NCI-H187 (cell line): Measurements from ENCODE around the gene KLK4.
"Not testable (repeated sequence)": the region's sequence is repeated elsewhere in the genome, so short reads cannot be mapped to it uniquely, and the experiment has no call there.

Source experiments
- DNase-seq, 2 experiments: peaks; one replicate each; lab custom pipeline; 2025; lab: John Stamatoyannopoulos, UW

Gene KLK4

DNA sequence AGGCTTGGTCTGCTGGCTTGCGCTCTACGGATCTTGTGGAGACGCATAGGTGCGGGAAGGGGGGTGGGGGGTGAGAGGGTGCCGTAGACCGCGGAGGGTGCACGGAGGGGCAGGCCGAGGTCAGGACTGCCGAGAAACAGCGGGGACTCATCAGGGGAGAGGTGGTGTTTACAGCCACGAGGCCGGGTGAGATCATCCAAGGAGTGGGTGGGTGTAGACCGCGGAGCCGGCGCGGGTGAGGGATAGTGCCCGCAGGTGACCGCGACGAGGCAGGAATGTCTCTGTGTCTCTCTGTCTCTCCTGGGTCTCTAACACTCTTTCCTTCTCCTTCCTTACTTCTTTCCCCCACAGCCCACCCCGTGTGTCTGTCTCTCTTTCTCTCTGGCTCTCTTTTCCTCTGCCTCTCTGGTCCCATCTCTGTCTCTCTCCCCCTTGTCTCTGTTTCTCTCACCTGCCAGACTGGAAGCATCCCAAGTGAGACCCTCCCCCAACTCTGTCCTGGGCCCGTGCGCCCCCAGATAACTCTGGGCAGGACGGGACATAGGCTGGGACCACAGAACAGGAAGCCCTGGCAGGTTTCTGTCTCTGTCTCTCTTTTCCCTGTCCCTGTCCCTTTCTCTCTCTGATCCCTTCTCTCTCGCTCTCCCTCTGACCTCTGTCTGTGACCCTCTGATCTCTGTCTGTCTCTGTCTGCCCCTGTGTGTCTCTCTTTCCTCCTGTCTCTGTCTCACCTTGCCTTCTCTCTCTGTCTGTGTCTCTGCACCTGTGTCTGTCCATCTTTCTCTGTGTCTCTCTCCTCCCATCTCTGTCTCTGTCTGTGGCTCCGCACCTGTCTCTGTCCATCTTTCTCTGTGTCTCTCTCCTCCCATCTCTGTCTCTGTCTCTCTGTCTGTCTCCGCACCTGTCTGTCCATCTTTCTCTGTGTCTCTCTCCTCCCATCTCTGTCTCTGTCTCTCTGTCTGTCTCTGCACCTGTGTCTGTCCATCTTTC lies 1.8 kb upstream of the KLK4 start:
- DNase-seq = no peak

DNA sequence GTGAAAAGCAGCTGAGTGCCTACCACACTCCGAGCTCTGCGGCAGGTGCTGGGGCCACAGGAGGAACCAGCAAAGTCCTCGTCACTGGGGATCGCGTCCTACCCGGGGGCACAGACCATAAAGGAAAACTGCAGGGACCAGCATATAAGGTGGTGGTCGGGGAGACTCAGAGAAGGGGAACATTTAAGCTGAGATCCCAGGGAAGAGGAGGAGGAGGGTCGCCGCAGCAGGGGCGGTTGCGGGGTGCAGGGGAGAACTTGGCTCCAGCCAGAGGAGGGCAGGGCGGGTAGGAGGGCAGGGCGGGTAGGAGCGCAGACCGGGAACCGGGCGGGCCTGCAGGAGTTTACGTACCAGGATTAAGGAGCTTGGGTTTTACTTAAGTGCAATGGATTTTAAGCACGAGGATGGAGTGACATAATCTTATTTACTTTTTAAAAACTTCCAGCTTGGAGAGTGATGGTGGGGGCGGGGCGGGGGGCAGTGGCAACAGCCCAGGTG lies 956 bp upstream of the KLK4 start:
- DNase-seq = no peak

DNA sequence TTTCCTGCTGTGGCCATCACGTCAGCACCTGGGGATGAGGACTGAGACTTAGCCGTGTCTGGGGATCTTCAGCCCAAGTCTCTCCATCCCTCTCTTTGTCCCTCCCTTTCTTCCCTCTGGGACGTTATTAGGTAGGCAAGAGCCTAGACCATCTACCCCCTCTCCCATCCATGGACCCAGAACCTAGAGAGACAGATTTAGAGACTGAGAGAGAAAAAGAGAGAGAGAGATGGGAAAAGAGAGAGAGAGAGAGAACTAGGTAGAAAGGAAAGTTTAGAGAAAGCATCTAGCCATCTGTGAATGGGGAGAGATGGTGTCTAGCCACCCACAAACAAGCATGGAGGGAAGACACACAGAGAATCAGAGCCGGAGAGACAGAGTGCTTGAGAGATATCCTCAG lies 473 bp downstream of the KLK4 start:
- DNase-seq = no peak

DNA sequence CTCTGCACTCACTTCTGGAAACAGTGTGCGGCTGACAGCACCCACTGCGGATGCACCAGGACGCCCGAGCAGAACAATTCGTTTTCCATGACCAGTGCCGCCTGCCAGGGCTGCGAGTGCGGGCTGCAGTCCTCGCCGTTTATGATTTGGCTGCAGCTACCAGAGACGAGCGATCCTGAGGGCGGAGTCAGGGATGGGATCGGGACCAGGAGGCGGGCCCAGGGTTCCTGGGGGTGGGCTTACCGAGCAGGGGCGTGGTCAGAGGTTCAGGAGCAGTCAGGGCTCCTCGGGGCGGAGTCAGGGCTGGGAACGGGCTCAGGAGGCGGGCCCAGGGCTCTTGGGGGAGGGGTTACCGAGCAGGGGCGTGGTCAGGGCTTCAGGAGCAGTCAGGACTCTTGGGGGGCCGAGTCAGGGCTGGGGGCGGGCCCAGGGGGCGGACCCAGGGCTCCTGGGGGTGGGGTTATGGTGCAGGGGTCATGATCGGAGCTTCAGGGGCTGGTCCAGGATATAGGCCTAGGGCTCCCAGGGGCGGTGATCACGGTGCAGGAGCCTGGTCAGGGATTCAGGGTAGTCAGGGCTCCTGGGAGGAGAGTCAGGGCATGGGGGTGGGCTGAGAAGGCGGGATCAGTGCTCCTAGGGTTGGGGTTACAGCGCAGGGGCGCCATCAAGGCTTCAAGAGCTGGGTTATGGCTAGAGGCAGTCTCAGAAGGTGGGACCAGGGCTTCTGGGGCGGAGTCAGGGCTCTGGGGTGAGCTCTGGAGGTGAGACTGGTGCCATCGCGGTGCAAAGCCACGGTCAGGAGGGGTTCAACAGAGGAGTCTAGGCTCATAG lies 1.7 kb downstream of the KLK4 start:
- peak in 1 of 2 experiments; percentile 15 for DNase-seq

DNA sequence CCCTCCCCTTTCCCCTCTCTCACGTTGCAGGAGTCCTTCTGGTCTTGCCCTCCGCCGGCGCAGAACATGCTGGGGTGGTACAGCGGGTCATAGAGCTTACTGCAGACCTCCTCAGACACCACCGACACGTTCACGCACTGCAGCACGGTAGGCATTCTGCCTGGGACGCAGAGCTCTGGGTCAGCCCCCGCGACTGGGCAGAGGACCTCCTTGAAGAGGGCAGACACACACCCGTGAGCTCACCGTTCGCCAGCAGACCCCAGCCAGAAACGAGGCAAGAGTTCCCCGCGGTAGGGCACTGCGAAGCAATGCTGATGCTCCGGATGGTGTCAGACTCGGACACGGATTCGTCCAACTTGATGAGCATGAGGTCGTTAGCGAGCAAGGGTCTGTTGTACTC lies 2.9 kb downstream of the KLK4 start:
- DNase-seq = no peak

DNA sequence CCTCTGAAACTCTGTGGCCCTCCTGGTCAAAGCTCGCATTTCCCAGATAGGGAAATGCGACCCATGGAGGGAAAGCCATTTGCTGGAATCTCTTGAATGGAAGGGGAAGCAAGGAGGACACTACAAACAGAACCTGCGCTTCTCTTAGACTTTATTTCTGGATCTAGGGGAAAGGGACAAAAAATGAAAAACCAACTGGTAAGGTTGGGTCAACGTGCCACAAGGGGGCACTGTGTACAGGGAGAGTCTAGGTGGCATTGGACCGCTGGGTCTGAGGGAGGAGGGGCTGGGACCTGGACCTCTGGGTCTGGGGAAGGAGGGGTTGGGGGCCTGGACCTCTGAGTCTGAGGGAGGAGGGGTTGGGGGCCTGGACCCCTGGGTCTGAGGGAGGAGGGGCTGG lies 5.0 kb downstream of the KLK4 start:
- no peak for DNase-seq

DNA sequence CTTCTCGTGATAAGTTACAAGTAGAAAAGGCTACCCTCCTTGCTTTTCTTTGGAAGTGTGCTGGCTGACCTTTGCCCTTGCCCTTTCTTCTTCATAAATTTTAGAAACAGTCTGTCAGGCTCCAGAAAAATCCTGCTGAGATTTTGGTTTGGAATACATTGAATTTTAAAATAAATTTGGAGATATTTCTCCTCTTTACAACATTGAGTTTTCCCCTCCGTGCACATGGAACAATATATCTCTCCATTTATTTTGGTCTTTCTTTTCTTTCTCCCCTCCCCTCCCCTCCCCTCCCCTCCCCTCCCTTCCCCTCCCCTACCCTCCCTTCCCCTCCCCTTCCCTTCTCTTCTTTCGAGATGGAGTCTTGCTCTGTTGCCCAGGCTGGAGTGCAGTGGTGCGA lies 8.6 kb downstream of the KLK4 start:
- no peak for DNase-seq

DNA sequence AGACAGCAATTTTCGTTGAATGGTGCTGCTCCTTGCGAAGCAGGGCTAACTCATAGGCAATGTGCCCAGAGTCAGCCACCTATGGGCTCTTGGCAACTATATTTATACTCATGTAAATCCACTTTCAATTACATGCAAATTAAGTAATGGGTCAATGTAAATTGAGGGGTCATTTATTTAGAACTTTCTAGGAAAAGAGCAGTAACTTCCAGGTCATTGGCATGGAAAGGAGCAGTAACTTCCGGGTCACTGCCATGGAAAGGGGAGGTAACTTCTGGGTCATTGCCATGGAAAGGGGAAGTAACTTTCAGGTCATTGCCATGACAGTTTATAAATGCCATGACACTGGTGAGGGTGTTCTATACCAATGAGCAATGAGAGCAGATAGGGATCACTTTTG lies 11.6 kb downstream of the KLK4 start:
- no peak for DNase-seq

DNA sequence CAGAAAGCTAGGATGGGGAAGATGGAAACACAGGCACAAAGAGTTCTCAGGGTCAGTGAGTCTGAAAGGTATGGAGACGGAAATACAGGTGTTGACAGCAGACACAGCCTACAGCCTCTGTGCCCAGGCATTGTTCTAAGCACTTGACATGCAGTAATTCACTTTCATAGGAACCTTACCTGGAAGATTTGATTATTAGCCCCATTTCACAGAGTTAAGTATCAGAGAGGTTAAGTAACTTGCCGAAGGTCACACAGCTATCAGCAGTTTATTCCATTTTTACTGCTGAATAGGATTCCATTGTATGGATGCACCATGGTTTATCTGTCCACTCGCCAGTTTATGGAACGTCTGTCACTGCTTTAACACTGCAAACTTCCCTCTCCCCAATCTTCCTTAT lies 13.2 kb downstream of the KLK4 start:
- DNase-seq = no peak

DNA sequence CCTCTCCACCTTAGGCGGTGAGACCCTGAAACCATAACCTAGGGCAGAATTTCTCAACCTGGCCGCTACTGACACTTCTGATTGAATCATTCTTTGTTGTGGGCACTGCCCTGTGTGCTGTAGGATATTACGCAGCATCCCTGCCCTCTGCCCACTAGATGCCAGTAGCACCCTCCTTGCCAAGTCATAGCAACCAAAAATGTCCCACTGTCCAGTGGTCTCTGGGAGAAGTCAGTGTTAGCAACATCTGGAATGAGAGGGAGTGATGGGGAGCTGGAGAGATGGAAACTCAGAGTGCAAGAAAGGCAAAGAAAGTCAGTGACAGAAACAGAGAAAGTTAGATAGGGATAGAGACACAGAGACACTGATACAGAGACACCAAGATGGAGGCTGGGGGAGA lies 13.6 kb downstream of the KLK4 start:
- no peak for DNase-seq

DNA sequence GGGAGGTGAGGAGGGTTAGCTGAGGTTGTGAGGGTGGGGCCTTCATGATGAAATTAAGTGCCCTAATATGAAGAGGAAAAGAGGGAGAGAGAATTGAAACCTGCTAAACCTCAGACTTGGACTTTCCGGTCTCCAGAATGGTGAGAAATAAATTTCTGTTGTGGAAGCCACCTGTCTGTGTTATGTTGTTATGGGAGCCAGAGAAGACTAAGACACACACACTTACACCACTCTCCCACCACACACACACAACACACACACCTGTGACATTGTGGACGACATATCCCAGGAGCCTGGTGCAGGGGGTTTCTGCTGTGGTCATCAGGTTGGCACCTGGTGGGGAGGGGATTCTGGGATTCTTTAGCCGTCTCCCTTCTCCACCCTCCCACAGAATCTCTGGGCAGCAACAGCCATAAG lies 14.0 kb downstream of the KLK4 start:
- no peak for DNase-seq

DNA sequence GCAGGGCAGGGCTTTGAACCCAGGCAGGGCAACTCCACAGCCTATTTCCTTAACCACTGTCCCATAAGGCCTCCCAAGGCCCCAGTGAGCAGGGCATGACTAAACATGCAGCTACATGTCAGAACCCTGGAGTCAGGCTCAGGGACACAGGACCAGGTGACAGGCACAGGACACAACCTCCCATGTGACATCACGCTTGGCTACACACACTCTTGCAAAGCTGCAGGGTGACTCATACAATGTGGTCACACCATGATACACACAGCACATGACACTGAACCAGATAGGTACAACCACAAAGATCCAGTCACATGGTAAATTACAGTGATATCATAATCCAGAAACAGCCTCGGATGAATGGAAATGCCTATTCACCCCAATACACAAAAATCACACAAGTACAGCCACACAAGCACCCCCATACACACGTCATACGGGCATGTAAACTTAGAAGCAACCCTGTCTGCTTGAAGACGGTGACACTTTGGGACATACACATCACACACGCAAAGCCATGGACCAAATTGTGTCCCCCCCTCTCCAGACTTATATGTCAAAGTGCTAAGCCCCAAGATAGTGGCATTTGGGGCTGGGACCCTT lies 14.5 kb downstream of the KLK4 start:
- no peak for DNase-seq

DNA sequence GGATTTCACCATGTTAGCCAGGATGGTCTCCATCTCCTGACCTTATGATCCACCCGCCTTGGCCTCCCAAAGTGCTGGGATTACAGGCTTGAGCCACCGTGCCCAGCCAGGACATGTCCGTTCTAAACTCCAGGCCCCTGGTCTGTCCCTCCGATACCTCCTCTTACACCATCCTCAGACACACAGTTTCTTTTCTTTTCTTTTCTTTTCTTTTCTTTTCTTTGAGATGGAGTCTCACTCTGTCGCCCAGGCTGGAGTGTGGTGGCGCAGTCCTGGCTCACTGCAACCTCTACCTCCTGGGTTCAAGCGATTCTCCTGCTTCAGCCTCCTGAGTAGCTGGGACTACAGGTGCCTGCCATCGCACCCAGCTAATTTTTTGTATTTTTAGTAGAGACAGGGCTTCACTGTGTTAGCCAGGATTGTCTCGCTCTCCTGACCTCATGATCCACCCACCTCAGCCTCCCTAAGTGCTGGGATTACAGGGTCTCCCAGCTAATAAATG lies 15.1 kb downstream of the KLK4 start:
- not testable (repeated sequence) for DNase-seq

DNA sequence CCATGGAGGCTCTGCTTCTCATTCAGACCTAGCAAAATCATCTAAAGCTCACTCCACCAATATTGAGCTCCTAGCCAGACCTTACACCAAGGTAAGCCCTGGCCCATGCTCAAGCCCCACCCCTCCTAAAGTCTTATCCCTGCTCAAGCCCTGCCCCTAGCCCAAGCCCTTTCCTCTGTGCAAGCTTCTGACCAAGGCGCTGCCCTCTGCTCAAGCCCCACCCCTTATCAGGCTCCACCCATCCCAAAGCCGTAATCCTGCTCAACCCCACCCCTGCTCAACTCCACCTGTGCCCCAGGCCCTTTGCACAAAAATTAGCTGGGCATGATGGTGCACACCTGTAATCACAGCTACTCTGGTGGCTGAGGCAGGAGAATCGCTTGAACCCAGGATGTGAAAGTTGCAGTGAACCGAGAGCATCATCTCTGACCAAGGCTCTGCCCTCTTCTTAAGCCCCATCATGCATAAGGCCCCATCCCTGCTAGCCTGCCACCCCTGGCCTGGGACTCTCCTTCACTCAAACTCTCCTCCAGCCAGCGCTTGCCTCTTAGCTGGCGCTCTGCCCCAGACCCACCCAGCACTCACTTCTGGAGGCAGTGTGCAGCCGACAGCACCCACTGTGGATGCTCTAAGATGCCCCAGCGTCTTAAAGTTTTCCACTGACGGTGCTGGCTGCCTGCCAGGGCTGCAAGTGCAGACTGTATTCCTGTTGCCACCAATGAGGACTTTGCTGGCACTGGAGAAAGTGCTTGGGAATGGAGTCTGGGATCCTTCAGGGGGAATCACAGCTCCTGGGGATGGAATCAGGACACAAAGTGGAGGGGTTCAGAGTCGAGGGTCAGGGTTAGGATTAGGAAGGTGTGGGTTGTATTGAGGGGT lies 16.5 kb downstream of the KLK4 start:
- DNase-seq = no peak

DNA sequence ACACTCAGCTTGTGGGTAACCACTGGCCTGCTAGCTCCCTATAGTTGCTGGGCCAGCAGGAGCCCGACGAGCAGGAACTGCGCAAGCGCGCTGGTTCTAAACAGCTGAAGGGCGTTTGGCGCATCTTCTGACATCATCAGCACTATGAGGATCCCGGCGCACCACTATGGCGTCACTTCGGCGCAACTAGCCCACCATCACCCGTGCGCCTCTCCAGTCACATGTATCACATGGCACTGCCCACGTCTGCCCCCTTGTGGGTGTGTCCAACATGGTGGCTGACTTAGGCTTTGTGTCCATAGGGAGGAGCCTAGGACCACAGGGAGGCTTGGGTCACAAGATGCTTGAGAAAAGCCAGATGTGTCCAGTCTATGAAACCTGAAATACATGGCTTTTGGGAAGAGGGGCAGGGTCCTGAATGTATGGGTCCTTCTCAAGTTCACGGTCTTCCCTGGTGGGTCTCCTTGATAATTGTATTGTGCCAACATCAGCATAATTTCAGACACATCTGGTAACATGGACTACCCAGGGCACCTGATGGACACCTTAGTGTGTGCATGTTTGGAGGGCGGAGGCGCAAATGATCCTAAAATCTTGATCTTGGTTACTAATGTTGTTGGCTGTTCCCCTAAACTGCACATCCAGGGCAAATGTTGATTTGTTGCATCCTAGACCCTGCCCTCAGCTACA lies 18.0 kb downstream of the KLK4 start:
- no peak for DNase-seq

DNA sequence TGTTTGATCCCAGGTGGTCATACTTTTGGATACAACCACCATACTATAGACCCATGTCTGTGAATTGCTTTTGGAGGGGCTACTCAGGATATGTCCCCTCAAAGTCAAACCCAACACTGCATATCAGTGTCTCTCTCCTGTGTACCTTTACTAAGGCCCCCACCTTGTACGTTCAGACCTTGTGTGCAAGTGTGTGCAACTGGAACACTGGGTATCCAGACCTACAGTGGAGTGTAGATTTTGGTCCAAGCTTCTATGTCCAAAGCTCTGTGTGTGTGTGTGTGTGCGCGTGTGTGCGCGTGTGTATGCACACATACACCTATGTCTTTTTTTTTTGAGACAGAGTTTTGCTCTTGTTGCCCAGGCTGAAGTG lies 20.0 kb downstream of the KLK4 start:
- DNase-seq = no peak

DNA sequence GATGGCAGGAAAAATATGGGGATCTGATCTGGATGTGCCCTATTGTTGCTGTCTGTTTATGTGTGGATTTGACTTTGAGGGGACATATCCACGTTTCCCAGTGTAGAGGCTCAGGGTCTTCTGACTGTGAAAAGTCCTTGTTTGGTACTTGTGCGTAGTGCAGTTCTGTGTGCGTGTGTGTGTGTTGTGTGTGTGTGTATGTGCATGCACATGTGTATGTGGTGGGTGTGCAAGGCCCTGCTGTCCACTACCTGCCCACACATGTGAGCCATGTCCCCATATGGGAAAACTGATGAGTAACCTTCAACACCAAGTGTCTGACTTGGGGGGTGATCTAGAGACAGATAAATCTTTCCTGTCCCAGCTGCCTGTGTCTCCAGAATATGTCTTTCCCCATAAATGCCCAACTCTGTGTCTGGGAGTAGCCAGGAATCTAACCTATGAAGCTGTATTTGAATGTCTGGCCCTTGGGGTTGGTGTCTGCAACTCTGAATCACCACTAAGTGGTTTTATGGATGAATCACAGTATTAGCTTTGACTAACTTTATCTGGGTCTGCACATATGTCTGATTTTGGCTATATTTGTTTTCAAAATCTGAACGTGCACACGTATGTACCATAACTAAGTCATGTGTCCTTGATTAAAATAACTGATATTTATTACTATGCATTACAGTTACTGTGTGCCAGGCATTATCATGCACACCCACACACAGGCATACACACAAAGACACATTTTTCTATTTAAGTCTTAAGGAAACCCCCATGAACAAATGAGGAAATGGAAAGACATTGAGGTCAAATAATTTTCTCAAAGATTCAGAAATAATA lies 20.6 kb downstream of the KLK4 start:
- no peak for DNase-seq

DNA sequence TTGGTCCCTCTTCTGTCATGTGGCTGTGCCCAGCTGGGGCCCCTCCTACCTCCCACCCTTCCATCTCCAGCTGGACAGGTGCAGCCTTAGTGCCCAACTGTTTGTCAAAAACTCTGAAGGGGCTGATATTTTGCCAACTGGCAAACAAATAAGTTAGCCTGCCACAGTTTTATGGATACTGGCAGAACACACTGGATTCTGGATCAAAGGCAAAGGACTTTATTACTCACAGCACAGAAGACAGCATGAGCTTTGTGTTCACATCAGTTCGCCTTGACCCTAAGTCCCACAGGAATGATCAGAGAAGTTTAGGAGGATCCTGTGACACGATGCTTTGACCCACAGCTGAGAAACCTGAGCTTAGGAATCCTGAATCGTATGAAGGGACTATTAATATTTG lies 21.6 kb downstream of the KLK4 start:
- DNase-seq = no peak

DNA sequence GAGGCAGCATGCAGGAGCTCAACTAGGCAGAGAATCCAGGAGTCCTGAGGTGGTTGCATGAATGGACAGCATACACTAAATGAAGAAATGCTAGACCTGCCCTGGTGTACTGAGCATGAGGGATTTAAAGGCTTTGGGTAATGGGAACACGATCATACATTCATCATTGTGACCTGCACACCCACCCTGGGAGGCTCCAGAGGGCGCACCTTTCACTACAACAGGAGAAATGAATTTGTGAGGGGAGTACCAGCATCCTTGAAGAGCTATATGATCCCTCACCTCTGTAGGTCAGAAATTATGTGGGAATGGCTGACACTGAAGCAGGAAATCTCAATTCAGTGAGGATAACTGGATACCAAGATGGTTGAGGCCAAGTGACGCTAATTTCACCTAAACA lies 29.0 kb downstream of the KLK4 start:
- DNase-seq = no peak

DNA sequence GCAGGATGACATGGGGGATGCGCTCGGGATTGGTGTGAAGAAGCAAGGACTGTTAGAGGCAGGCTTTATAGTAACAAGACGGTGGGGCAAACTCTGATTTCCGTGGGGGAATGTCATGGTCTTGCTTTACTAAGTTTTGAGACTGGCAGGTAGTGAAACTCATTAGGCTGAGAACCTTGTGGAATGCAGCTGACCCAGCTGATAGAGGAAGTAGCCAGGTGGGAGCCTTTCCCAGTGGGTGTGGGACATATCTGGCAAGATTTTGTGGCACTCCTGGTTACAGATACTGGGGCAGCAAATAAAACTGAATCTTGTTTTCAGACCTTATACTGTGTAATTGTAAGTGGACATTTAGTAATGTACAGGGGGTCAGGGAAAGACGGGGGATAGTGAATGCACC lies 31.0 kb downstream of the KLK4 start:
- DNase-seq = no peak
